B cell (primary cell): ENCODE data around the gene FAM3B.

Experiments used
- EZH2 ChIP-seq: IDR thresholded peaks from 2 replicates; pipeline ENCODE4 v1.6.1; 2012; ENCODE audit warnings: borderline replicate concordance, low read depth, mild to moderate bottlenecking, moderate library complexity, low read length; ENCODE audit not compliant: insufficient read depth, poor library complexity, severe bottlenecking
- TF ChIP-seq, protein P1 (sequence below): fragments of 200-600 bp; IDR thresholded peaks from one replicate; pipeline ENCODE4 v1.8.0; 2022; ENCODE audit warnings: antibody characterized with exemption, mild to moderate bottlenecking

DNA sequence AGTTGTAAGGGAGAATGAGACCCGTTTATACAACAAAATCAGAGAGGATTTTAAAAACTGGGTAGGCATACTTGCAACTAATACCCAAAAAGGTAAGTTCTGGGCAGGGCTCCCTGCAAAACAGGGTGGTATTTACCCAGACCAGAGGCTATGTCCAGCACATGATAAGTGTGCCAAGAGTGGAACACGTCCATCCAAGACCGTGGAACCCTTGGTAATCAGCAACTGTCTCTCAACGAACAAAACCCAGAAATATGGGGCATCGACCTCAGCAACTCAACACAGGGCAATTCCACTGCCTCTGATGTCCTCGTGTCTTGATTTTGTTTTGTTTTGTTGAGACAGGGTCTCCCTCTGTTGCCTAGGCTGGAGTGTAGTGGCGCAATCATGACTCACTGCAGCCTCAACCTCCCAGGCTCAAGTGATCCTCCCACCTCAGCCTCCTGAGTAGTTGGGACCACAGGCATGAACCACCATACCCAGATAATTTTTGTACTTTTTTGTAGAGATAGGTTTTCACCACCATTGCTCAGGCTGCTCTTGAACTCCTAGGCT lies 82.7 kb downstream of the FAM3B start:
- TF ChIP-seq, protein P1, sequence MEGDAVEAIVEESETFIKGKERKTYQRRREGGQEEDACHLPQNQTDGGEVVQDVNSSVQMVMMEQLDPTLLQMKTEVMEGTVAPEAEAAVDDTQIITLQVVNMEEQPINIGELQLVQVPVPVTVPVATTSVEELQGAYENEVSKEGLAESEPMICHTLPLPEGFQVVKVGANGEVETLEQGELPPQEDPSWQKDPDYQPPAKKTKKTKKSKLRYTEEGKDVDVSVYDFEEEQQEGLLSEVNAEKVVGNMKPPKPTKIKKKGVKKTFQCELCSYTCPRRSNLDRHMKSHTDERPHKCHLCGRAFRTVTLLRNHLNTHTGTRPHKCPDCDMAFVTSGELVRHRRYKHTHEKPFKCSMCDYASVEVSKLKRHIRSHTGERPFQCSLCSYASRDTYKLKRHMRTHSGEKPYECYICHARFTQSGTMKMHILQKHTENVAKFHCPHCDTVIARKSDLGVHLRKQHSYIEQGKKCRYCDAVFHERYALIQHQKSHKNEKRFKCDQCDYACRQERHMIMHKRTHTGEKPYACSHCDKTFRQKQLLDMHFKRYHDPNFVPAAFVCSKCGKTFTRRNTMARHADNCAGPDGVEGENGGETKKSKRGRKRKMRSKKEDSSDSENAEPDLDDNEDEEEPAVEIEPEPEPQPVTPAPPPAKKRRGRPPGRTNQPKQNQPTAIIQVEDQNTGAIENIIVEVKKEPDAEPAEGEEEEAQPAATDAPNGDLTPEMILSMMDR = no peak
- no peak for TF ChIP-seq EZH2
